GM12872 (cell line): ENCODE data around the gene TCF7.
A peak's percentile ranks its signal among the peaks of the same experiment; 100 is the strongest.

ENCODE experiments used
- CTCF ChIP-seq: IDR thresholded peaks from 3 replicates; pipeline ENCODE4 v1.5.1; 2011; ENCODE audit warnings: low read depth, mild to moderate bottlenecking, low read length, moderate library complexity; ENCODE audit not compliant: insufficient read depth

Gene TCF7

GRCh38 chr5:134141331-134142050, 27.0 kb downstream of the TCF7 start:
- peak; percentile 40 for TF ChIP-seq CTCF

GRCh38 chr5:134142052-134142451, 27.6 kb downstream of the TCF7 start:
- TF ChIP-seq CTCF: no peak

DNA sequence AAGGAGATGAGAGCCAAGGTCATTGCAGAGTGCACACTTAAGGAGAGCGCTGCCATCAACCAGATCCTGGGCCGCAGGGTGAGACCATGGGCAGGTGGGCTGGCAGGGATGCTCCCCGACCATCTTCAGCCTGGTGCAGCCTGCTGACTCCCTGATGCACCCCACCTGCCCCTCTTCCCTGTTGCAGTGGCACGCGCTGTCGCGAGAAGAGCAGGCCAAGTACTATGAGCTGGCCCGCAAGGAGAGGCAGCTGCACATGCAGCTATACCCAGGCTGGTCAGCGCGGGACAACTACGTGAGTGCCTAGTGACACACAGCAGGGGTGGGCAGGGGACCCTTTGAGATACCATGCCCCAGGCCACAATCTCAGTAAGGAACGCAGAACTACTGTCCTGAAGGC, 28.3 kb downstream of the TCF7 start:
- TF ChIP-seq CTCF: no peak

DNA sequence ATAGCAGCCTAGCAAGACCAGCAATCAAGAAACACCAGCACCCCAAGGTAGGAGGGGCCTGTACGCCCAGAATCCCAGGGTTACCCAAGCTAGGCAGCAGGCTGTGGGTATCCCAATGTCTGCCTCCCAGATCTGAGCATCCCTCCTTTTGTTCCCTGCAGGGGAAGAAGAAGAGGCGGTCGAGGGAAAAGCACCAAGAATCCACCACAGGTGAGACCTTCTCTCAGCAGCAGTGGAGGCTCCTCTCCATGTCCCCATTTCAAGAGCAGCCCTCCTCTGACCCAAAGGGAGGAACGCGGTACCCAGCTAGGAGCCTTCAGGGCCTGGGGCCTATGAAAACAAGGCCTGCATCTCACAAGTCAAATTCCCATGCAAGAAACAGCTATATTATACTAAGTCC, 28.9 kb downstream of the TCF7 start:
- no peak for TF ChIP-seq CTCF

GRCh38 chr5:134143944-134144941, 29.8 kb downstream of the TCF7 start:
- TF ChIP-seq CTCF: no peak

GRCh38 chr5:134145041-134145757, 30.7 kb downstream of the TCF7 start:
- TF ChIP-seq CTCF: no peak
